Activated CD8-positive, alpha-beta memory T cell treated with anti-CD3 and anti-CD28 coated beads, Interleukin-2, amount 50 U/mL, for 48 hours (primary cell): ENCODE measurements around the gene ZNF365.
"Not testable (repeated sequence)": the region's sequence is repeated elsewhere in the genome, so short reads cannot be mapped to it uniquely, and the experiment has no call there.

ENCODE experiments used
- DNase-seq: peaks from one replicate; pipeline ENCODE4 v3.0.0-alpha.2; 2020

Gene ZNF365

GRCh38 chr10:62377966-62378365 lies 3.8 kb downstream of the ZNF365 start:
- DNase-seq = no peak

- DNase-seq = not testable (repeated sequence)
Measured at GRCh38 chr10:62378877-62379276, 4.7 kb downstream of the ZNF365 start.

- DNase-seq = no peak
Measured at GRCh38 chr10:62379394-62379793, 5.2 kb downstream of the ZNF365 start.

- DNase-seq = no peak
Measured at GRCh38 chr10:62380016-62380415, 5.8 kb downstream of the ZNF365 start.

GRCh38 chr10:62381385-62382102 lies 7.4 kb downstream of the ZNF365 start:
- DNase-seq = no peak

- DNase-seq = no peak
Measured at GRCh38 chr10:62382831-62383230, 8.7 kb downstream of the ZNF365 start.

GRCh38 chr10:62384057-62384446 lies 9.9 kb downstream of the ZNF365 start:
- DNase-seq = no peak

- no peak for DNase-seq
Measured at GRCh38 chr10:62384447-62385081, 10.4 kb downstream of the ZNF365 start.

- no peak for DNase-seq
Measured at GRCh38 chr10:62386356-62387320, 12.5 kb downstream of the ZNF365 start.

GRCh38 chr10:62388328-62388727 lies 14.2 kb downstream of the ZNF365 start:
- DNase-seq = no peak

GRCh38 chr10:62390497-62391176 lies 16.5 kb downstream of the ZNF365 start:
- DNase-seq = no peak

GRCh38 chr10:62393237-62393636 lies 19.1 kb downstream of the ZNF365 start:
- no peak for DNase-seq

- DNase-seq = no peak
Measured at GRCh38 chr10:62394556-62395018, 20.4 kb downstream of the ZNF365 start.

- no peak for DNase-seq
Measured at GRCh38 chr10:62395892-62396291, 21.7 kb downstream of the ZNF365 start.

GRCh38 chr10:62396864-62397263 lies 22.7 kb downstream of the ZNF365 start:
- DNase-seq = no peak

GRCh38 chr10:62399211-62399610 lies 25.0 kb downstream of the ZNF365 start:
- DNase-seq = no peak

- DNase-seq = no peak
Measured at GRCh38 chr10:62402508-62402907, 28.3 kb downstream of the ZNF365 start.

- DNase-seq = not testable (repeated sequence)
Measured at GRCh38 chr10:62410528-62410927, 36.4 kb downstream of the ZNF365 start.

GRCh38 chr10:62410934-62411333 lies 36.8 kb downstream of the ZNF365 start:
- DNase-seq = not testable (repeated sequence)

- no peak for DNase-seq
Measured at GRCh38 chr10:62413048-62413447, 38.9 kb downstream of the ZNF365 start.

GRCh38 chr10:62413652-62414051 lies 39.5 kb downstream of the ZNF365 start:
- DNase-seq = no peak

GRCh38 chr10:62414359-62414758 lies 40.2 kb downstream of the ZNF365 start:
- DNase-seq = no peak
